Osteoblast (primary cell): ENCODE results near the gene NDUFS1. TPM values are rescaled to one million over a fixed set of nuclear protein-coding genes. Genes with fewer than 3 reads are reported as not detected.
A peak's percentile ranks its signal among the peaks of the same experiment; 100 is the strongest.

ENCODE experiments used
- DNase-seq: peaks from one replicate; pipeline ENCODE4 v3.0.0; 2011; ENCODE audit warnings: low spot score, mixed read lengths; ENCODE audit not compliant: insufficient read length; ENCODE audit errors: missing footprints
- H2AFZ ChIP-seq: 2 replicates; pipeline ENCODE4 v1.6.0; 2011; ENCODE audit warnings: mild to moderate bottlenecking, low read length
- H3K27ac ChIP-seq: 2 replicates; pipeline ENCODE4 v1.5.1; 2011; ENCODE audit warnings: mild to moderate bottlenecking, low read depth, low read length, moderate library complexity
- H3K27me3 ChIP-seq: 2 replicates; pipeline ENCODE4 v1.6.0; 2012; ENCODE audit warnings: mild to moderate bottlenecking, control low read depth, inconsistent platforms, low read length, moderate library complexity; ENCODE audit not compliant: insufficient read depth
- H3K36me3 ChIP-seq: 2 replicates; pipeline ENCODE4 v1.5.1; 2011; ENCODE audit warnings: mild to moderate bottlenecking, low read length, control low read depth, moderate library complexity; ENCODE audit not compliant: insufficient read depth
- H3K4me1 ChIP-seq: 2 replicates; pipeline ENCODE4 v1.5.1; 2011; ENCODE audit warnings: mild to moderate bottlenecking, low read length, control low read depth, moderate library complexity; ENCODE audit not compliant: insufficient read depth
- H3K4me2 ChIP-seq: 2 replicates; pipeline ENCODE4 v1.6.0; 2011; ENCODE audit warnings: mild to moderate bottlenecking, low read length; ENCODE audit not compliant: insufficient read depth
- H3K4me3 ChIP-seq: fragments of 200-600 bp; sonication (generic); 3 replicates; pipeline ENCODE4 v1.5.1; 2012; ENCODE audit warnings: mild to moderate bottlenecking, low read length, inconsistent platforms; ENCODE audit not compliant: insufficient read depth
- H3K79me2 ChIP-seq: 2 replicates; pipeline ENCODE4 v1.6.0; 2012; ENCODE audit warnings: mild to moderate bottlenecking, low read length, control low read depth, inconsistent platforms; ENCODE audit not compliant: insufficient read depth
- H3K9me3 ChIP-seq: 2 replicates; pipeline ENCODE4 v1.5.1; 2011; ENCODE audit warnings: low read depth, low read length, control low read depth
- H4K20me1 ChIP-seq: 2 replicates; pipeline ENCODE4 v1.6.0; 2012; ENCODE audit warnings: mild to moderate bottlenecking, low read length, control low read depth; ENCODE audit not compliant: insufficient read depth
- small RNA-seq: library from RNA; depleted of rRNA; stranded (forward); fragments of <200 nt; gene quantifications from one replicate; pipeline ENCODE3, GENCODE V24; 2012
- total RNA-seq: library from RNA; depleted of rRNA; stranded (reverse); fragments of >200 nt; gene quantifications from 2 replicates; pipeline ENCODE4 v1.2.3, GENCODE V29; 2012
- TF ChIP-seq, protein P1 (sequence below): IDR thresholded peaks from 2 replicates; pipeline ENCODE4 v1.5.1; 2011; ENCODE audit warnings: mild to moderate bottlenecking, low read depth, low read length, moderate library complexity; ENCODE audit errors: extremely low read depth

The NDUFS1 gene
- total RNA-seq, 1 donor = 98.4 TPM

DNA sequence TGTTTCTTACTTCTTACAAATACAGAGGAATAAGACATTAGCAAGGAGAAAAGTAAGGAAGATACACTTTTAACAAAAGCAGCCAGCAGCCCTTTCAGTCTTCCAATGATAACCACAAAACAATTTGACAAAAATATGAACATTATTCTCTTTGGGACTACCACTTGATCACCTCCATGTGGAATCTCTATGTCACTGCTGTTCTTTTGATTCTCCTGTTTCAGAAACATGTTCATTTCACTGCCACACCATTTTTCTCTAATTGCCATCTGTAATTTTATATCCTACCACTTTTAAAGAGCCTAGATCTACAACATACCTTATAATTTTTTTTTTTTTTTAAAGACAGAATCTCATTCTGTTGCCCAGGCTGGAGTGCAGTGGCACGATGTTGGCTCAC is 84.1 kb downstream of the NDUFS1 start:
- no peak overlapping the region for H3K4me3 ChIP-seq
- no peak overlapping the region for H2AFZ ChIP-seq
- peaks cover 82% of the 10 kb centered on the region for H3K79me2 ChIP-seq
- no peaks in the 10 kb centered on the region for H3K27me3 ChIP-seq
- peaks cover 21% of the 10 kb centered on the region for H4K20me1 ChIP-seq
- no peak overlapping the region for H3K4me2 ChIP-seq
- H3K36me3 ChIP-seq = no peaks in the 10 kb centered on the region
- no peaks in the 10 kb centered on the region for H3K9me3 ChIP-seq
- no peak for DNase-seq
- no peak overlapping the region for H3K27ac ChIP-seq
- TF ChIP-seq, protein P1, sequence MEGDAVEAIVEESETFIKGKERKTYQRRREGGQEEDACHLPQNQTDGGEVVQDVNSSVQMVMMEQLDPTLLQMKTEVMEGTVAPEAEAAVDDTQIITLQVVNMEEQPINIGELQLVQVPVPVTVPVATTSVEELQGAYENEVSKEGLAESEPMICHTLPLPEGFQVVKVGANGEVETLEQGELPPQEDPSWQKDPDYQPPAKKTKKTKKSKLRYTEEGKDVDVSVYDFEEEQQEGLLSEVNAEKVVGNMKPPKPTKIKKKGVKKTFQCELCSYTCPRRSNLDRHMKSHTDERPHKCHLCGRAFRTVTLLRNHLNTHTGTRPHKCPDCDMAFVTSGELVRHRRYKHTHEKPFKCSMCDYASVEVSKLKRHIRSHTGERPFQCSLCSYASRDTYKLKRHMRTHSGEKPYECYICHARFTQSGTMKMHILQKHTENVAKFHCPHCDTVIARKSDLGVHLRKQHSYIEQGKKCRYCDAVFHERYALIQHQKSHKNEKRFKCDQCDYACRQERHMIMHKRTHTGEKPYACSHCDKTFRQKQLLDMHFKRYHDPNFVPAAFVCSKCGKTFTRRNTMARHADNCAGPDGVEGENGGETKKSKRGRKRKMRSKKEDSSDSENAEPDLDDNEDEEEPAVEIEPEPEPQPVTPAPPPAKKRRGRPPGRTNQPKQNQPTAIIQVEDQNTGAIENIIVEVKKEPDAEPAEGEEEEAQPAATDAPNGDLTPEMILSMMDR = peak; percentile 12
- no peaks in the 10 kb centered on the region for H3K4me1 ChIP-seq

DNA sequence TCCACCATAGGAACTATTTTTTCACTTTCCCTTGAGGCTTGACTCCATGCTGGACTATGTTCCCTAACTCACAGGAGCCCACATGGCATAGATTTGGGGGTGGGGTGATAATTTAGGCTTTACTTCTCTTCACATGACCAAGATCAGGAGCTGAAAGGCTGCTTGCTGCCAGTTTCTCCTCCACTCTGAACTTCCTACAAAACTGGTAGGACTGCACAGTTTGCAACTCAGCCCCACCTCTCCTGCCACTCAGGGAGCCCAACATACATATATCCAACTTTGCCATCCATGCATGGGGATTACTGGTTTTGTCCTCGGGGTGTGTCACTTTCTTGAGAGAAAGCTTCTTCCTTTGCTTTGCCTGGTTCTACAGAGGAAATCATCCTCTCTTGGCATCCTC is 87.4 kb downstream of the NDUFS1 start:
- Histone ChIP-seq H3K4me1 (no peaks in the 10 kb centered on the region), H4K20me1 (peaks cover 9% of the 10 kb centered on the region), H3K36me3 (no peaks in the 10 kb centered on the region), H3K27me3 (no peaks in the 10 kb centered on the region), H3K9me3 (no peaks in the 10 kb centered on the region), H2AFZ (no peak overlapping the region), H3K4me3 (no peak overlapping the region), H3K79me2 (peaks cover 75% of the 10 kb centered on the region), H3K27ac (no peak overlapping the region), H3K4me2 (no peak overlapping the region)
- TF ChIP-seq, protein P1 = no peak
- DNase-seq = no peak

DNA sequence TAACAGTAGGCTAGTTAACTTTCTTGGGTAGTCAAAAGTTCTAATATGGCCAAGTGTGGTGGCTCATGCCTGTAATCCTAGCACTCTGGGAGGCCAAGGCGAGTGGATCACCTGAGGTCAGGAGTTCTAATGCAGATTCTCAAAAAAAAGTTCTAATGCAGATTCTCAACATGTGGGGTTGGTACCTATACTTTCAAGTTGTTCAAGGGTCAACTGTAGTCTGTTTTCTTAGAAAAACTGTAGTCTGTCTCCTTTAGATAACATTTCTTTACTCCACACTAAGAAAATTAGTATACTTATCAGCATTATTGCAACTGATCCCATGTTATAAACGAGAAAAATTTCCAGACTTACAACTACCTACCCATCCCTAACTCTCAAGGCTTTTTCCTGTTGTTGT is 89.8 kb downstream of the NDUFS1 start:
- TF ChIP-seq, protein P1 = no peak
- Histone ChIP-seq H3K79me2 (peaks cover 73% of the 10 kb centered on the region), H4K20me1 (peaks cover 8% of the 10 kb centered on the region)

DNA sequence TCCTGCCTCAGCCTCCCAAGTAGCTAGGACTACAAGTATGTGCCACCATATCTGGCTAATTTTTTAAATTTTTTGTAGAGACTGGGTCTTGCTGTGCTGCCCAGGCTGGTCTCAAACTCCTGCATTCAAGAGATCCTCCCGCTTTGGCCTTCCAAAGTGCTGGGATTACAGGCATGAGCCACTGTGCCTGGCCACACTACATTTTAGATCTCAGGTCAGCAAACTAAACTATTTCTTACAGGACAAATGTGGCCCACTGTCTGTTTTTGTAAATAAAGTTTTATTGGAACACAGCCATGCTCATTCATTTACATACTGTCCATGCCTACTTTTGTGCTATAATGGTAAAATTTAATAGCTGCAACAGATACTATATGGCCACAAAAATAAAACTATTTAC is 91.0 kb downstream of the NDUFS1 start:
- Histone ChIP-seq H4K20me1 (peaks cover 6% of the 10 kb centered on the region), H3K9me3 (no peaks in the 10 kb centered on the region), H3K4me2 (no peak overlapping the region), H3K27me3 (no peaks in the 10 kb centered on the region), H3K27ac (no peak overlapping the region), H2AFZ (no peak overlapping the region), H3K36me3 (peaks cover under 1% of the 10 kb centered on the region), H3K4me3 (no peak overlapping the region), H3K4me1 (no peaks in the 10 kb centered on the region), H3K79me2 (peaks cover 70% of the 10 kb centered on the region)
- no peak for DNase-seq
- TF ChIP-seq, protein P1 = no peak

More for the DNA sequence above, 89.8 kb downstream of the NDUFS1 start:
- H3K4me3 ChIP-seq = no peak overlapping the region
- H3K27me3 ChIP-seq = no peaks in the 10 kb centered on the region
- H2AFZ ChIP-seq = no peak overlapping the region
- no peak overlapping the region for H3K27ac ChIP-seq
- no peaks in the 10 kb centered on the region for H3K9me3 ChIP-seq
- no peak overlapping the region for H3K4me2 ChIP-seq
- no peaks in the 10 kb centered on the region for H3K36me3 ChIP-seq
- H3K4me1 ChIP-seq = no peaks in the 10 kb centered on the region
- DNase-seq = no peak

Small RNA genes lying within 50 kb of the gene (small RNA-seq; reads per million reads assigned to genes)
- gene RF00134 (not detected), gene RF02271 (not detected), gene SNORA41 (not detected), gene SNORD51 (not detected)

Other genes with a start within 250 kb of the NDUFS1 start
- gene INO80D, start 73.3 kb downstream of the NDUFS1 start, total RNA-seq = 9.0 and 10.6 TPM in 2 replicates
- 442 and 563 TPM in 2 replicates for gene EEF1B2, start 451 bp upstream of the NDUFS1 start, total RNA-seq
- 9.1 and 12.7 TPM in 2 replicates for gene ZDBF2, start 115.2 kb upstream of the NDUFS1 start, total RNA-seq